NCI-H1048 (cell line): ENCODE measurements around the gene UNC5C.

ENCODE experiments used
- DNase-seq: peaks from one replicate; lab custom pipeline; 2025; lab: John Stamatoyannopoulos, UW

UNC5C gene

GRCh38 chr4:95217197-95217596 is 331.6 kb downstream of the UNC5C start:
- DNase-seq: no peak

GRCh38 chr4:95216636-95217035 is 332.1 kb downstream of the UNC5C start:
- DNase-seq: no peak

GRCh38 chr4:95215991-95216605 is 332.7 kb downstream of the UNC5C start:
- DNase-seq: no peak

GRCh38 chr4:95215043-95215442 is 333.7 kb downstream of the UNC5C start:
- no peak for DNase-seq

- no peak for DNase-seq
Observed at GRCh38 chr4:95214408-95214807, 334.4 kb downstream of the UNC5C start.

- no peak for DNase-seq
Observed at GRCh38 chr4:95213366-95213765, 335.4 kb downstream of the UNC5C start.

GRCh38 chr4:95212692-95213091 is 336.1 kb downstream of the UNC5C start:
- no peak for DNase-seq

- no peak for DNase-seq
Observed at GRCh38 chr4:95209927-95210326, 338.8 kb downstream of the UNC5C start.

- no peak for DNase-seq
Observed at GRCh38 chr4:95204873-95205272, 343.9 kb downstream of the UNC5C start.

- DNase-seq: no peak
Observed at GRCh38 chr4:95204267-95204844, 344.4 kb downstream of the UNC5C start.

GRCh38 chr4:95198961-95199360 is 349.8 kb downstream of the UNC5C start:
- DNase-seq: no peak

- no peak for DNase-seq
Observed at GRCh38 chr4:95197353-95197752, 351.4 kb downstream of the UNC5C start.

- no peak for DNase-seq
Observed at GRCh38 chr4:95193391-95194224, 355.2 kb downstream of the UNC5C start.

GRCh38 chr4:95191537-95191936 is 357.2 kb downstream of the UNC5C start:
- no peak for DNase-seq

- DNase-seq: no peak
Observed at GRCh38 chr4:95190751-95191436, 357.9 kb downstream of the UNC5C start.

- no peak for DNase-seq
Observed at GRCh38 chr4:95188701-95189370, 359.9 kb downstream of the UNC5C start.

GRCh38 chr4:95186666-95187065 is 362.1 kb downstream of the UNC5C start:
- no peak for DNase-seq

GRCh38 chr4:95183656-95184408 is 364.9 kb downstream of the UNC5C start:
- DNase-seq: no peak

GRCh38 chr4:95181996-95182306 is 366.8 kb downstream of the UNC5C start:
- no peak for DNase-seq

- no peak for DNase-seq
Observed at GRCh38 chr4:95181243-95181995, 367.4 kb downstream of the UNC5C start.
